Measurements from ENCODE around the gene SPOCK1. TPM values are rescaled to one million over a fixed set of nuclear protein-coding genes. Genes with fewer than 3 reads are reported as not detected.

The SPOCK1 gene
- total and polyA plus RNA-seq, 2 donors (not counting 3 experiments of a cell fraction or from before 2014, with no cell fraction given): 144 to 280 TPM

DNA sequence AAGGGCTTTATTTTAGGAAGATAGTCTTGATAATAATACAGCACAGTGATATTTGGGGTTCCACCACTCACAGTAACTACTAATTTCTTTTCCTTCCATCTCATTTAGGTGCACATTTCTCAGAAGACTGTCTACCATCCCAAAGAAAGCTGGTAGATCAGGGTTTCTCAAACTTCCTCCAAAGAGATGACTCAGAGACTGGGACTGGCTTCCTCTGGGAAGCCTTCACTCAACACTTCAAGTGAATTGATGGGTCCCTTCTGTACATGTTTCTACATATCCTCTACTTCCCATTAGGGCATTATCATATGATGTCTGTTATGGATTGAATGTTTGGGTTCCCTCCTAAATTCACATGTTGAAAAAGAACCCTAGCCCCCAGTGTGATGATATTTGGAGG is 138.5 kb downstream of the SPOCK1 start:
- Histone ChIP-seq H4K20me1 (replicated peaks; ENCODE audit: control insufficient read depth, extremely low read depth, insufficient read depth, low read length) (no peaks in the 10 kb centered on the region), H3K27ac (ENCODE audit: insufficient read depth, low read depth, low read length) (peak overlapping the region; percentile 95), H3K36me3 (ENCODE audit: control insufficient read depth in 2 of 2, extremely low read depth in 1 of 2, insufficient read depth in 2 of 2, low read length in 2 of 2) (no peaks in the 10 kb centered on the region), H3K4me3 (replicated peaks in 1 of 3; ENCODE audit: insufficient read depth in 1 of 3, low read depth in 1 of 3, low read length in 3 of 3) (no peak overlapping the region), H3K79me2 (ENCODE audit: control insufficient read depth, insufficient read depth, low read length) (peaks cover 43% of the 10 kb centered on the region), H3K9me3 (replicated peaks; ENCODE audit: control insufficient read depth, insufficient read depth, low read length) (no peaks in the 10 kb centered on the region), H3K4me1 (ENCODE audit: control insufficient read depth, extremely low read depth, insufficient read depth, low read length) (peaks cover 40% of the 10 kb centered on the region), H3K9me1 (replicated peaks; ENCODE audit: control insufficient read depth, extremely low read depth, insufficient read depth, low read length) (no peaks in the 10 kb centered on the region), H3K27me3 (ENCODE audit: control insufficient read depth in 2 of 2, insufficient read depth in 2 of 2, low read length in 2 of 2) (no peaks in the 10 kb centered on the region), H2AFZ (ENCODE audit: low read depth, low read length) (no peak overlapping the region), H3K4me2 (ENCODE audit: insufficient read depth, low read length) (peak overlapping the region; percentile 60), H3K9ac (replicated peaks; ENCODE audit: extremely low read depth, insufficient read depth, low read length) (peak overlapping the region; percentile 59)
- ChIA-PET CTCF (interaction anchor here (0.6 to 4.7 kb wide), 6 partner anchors 8 to 199 kb away, joined by 3 to 53 read pairs (median 6); no protein-coding TSS in a partner anchor), POLR2A (interaction anchor here (0.6 kb wide), 1 partner anchor 40 kb away, joined by 3 read pairs; no protein-coding TSS in a partner anchor)
- intact Hi-C loops (cut with micrococcal nuclease) (loop anchor here (1.0 to 5.0 kb wide), 6 partner anchors 14 to 202 kb away; partner anchors contain the start of gene SPOCK1), dilution Hi-C loops (cut with MboI; ENCODE audit: extremely low pct_ligation_motif_present, low sequenced_read_pairs) (no loop called here)
- peak; percentile 64 for DNase-seq (ENCODE audit: low read depth, low spot score)
- no peak for TF ChIP-seq EZH2 (IDR thresholded peaks at IDR 0.05; ENCODE audit: borderline replicate concordance, low read depth, low read length, severe bottlenecking)
- peak; percentile 55 for TF ChIP-seq JUN (IDR thresholded peaks at IDR 0.05; ENCODE audit: borderline replicate concordance, insufficient read depth, insufficient read length, low read depth)
- TF ChIP-seq FOS (IDR thresholded peaks at IDR 0.05; ENCODE audit: borderline replicate concordance, insufficient read depth, low read length): peak; percentile 84
- TF ChIP-seq POLR2AphosphoS5 (IDR thresholded peaks at IDR 0.05; ENCODE audit: insufficient read depth, low read depth, low read length): peak; percentile 23
- BruUV-seq (replicated peaks): no TSS peak
- FAIRE-seq: no peak

DNA sequence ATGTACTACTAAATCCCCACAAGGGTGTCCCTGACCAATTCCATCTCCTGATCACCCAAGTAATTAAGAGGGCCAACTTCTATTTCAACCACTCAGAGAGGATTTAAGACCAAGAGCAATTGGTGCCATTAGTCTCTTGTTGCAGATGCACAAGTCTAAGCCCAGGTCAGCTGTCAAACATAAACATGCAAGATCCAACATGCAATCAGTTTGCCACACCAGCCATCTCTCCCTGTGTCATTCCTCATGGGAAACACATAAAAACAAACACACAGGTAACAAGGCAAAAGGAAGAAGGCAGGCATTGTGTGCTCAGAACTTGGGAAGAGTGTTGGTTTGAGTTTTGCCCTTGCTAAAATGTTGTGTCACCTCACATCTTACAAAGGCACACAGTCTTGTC is 139.2 kb downstream of the SPOCK1 start:
- Histone ChIP-seq H2AFZ (ENCODE audit: low read depth, low read length) (no peak overlapping the region), H3K9me1 (replicated peaks; ENCODE audit: control insufficient read depth, extremely low read depth, insufficient read depth, low read length) (no peaks in the 10 kb centered on the region), H3K79me2 (ENCODE audit: control insufficient read depth, insufficient read depth, low read length) (peaks cover 43% of the 10 kb centered on the region), H3K27me3 (ENCODE audit: control insufficient read depth in 2 of 2, insufficient read depth in 2 of 2, low read length in 2 of 2) (no peaks in the 10 kb centered on the region), H3K4me3 (replicated peaks in 1 of 3; ENCODE audit: insufficient read depth in 1 of 3, low read depth in 1 of 3, low read length in 3 of 3) (no peak overlapping the region), H3K4me2 (ENCODE audit: insufficient read depth, low read length) (peak overlapping the region; percentile 60), H3K9me3 (replicated peaks; ENCODE audit: control insufficient read depth, insufficient read depth, low read length) (no peaks in the 10 kb centered on the region), H3K4me1 (ENCODE audit: control insufficient read depth, extremely low read depth, insufficient read depth, low read length) (peaks cover 40% of the 10 kb centered on the region), H4K20me1 (replicated peaks; ENCODE audit: control insufficient read depth, extremely low read depth, insufficient read depth, low read length) (no peaks in the 10 kb centered on the region), H3K36me3 (ENCODE audit: control insufficient read depth in 2 of 2, extremely low read depth in 1 of 2, insufficient read depth in 2 of 2, low read length in 2 of 2) (no peaks in the 10 kb centered on the region), H3K27ac (ENCODE audit: insufficient read depth, low read depth, low read length) (peak overlapping the region; percentile 95), H3K9ac (replicated peaks; ENCODE audit: extremely low read depth, insufficient read depth, low read length) (no peak overlapping the region)
- dilution Hi-C loops (cut with MboI; ENCODE audit: extremely low pct_ligation_motif_present, low sequenced_read_pairs): no loop called here
- TF ChIP-seq, protein P1, sequence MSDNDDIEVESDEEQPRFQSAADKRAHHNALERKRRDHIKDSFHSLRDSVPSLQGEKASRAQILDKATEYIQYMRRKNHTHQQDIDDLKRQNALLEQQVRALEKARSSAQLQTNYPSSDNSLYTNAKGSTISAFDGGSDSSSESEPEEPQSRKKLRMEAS (IDR thresholded peaks at IDR 0.05; ENCODE audit: insufficient read depth, insufficient read length): no peak
- TF ChIP-seq POLR2A (IDR thresholded peaks at IDR 0.05; ENCODE audit: low read depth, low read length) (no peak), GATA2 (IDR thresholded peaks at IDR 0.05; ENCODE audit: insufficient read depth, insufficient read length, low read depth, low read length) (no peak), FOS (IDR thresholded peaks at IDR 0.05; ENCODE audit: borderline replicate concordance, insufficient read depth, low read length) (no peak), EZH2 (IDR thresholded peaks at IDR 0.05; ENCODE audit: borderline replicate concordance, low read depth, low read length, severe bottlenecking) (no peak)
- no TSS peak for BruUV-seq (replicated peaks)
- ChIA-PET POLR2A (no interaction called here), CTCF (interaction anchor here (4.7 kb wide), 1 partner anchor 16 kb away, joined by 53 read pairs; no protein-coding TSS in a partner anchor)
- DNase-seq (ENCODE audit: low read depth, low spot score) (no peak), FAIRE-seq (peak; percentile 40)
- intact Hi-C loops (cut with micrococcal nuclease): loop anchor here (1.0 to 5.0 kb wide), 2 partner anchors 40 to 202 kb away; no protein-coding TSS in a partner anchor

Measured in endothelial cell of umbilical vein (primary cell).